HTR-8/SVneo (cell line): ENCODE measurements around the gene MRGPRE.

Source experiments
- DNase-seq: peaks from one replicate; pipeline ENCODE4 v3.0.0; 2011; ENCODE audit warnings: low spot score, mixed read lengths; ENCODE audit not compliant: insufficient read length
- FAIRE-seq: peaks from 2 replicates; lab custom pipeline; 2011; peaks lifted over from hg19 to GRCh38; lab: Jason Lieb, UNC

The MRGPRE gene

DNA sequence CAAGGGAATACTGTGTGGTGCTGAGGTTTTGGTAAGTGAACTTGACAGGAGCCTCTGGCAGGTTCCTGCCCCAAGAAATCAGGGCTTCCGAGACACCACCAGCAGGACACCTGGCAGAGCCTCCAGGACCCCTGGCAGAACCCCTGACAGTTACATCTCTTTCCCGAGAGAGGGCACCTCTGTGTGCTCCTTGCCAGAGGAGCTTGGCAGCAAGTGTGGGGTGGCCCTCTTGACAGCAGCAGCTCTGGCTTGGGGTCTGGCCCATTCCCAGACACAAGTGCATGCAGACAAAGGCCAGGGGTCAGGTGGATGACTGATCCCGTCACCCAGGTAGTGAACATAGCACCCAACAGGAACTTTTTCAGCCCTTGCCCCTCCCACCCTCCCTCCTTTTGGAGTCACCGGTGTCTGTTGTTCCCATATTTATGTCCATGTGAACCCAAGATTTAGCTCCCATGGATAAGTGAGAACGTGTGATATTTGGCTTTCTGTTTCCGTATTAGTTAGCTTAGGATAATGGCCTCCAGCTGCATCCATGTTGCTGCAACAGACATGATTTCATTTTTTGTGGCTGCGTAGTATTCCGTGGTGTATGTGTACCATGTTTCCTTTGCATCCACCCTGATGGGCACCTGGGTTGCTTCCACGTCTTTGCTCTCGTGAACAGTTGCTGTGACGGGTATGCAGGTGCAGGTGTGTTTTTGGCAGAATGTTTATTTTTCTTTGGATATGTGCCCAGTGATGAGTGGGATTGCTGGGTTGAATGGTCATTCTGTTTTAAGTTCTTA lies 45.9 kb downstream of the MRGPRE start:
- no peak for DNase-seq
- FAIRE-seq: no peak

DNA sequence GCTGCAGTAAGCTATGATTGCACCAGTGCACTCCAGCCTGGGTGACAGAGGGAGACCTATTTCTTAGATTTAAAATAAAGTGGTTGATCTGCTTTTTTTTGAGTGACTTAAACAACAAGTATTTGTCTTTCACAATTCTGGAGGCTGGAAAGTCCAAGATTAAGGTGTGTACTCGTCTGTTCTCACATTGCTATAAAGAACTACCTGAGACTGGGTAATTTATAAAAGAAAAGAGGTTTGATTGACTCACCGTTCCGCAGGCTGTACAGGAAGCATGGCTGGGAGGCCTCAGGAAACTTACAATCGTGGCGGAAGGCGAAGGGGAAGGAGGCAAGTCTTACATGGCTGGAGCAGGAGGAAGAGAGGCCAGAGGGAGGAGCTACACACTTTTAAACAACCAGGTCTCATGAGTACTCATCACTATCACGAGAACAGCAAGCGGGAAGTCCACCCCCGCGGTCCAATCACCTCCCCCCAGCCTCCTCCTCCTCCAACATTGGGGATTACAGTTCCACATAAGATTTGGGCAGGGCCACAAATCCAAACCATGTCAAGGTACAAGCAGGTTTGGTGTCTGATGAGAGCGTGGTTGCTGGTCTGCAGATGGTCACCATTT lies 47.4 kb downstream of the MRGPRE start:
- DNase-seq (no peak), FAIRE-seq (no peak)

DNA sequence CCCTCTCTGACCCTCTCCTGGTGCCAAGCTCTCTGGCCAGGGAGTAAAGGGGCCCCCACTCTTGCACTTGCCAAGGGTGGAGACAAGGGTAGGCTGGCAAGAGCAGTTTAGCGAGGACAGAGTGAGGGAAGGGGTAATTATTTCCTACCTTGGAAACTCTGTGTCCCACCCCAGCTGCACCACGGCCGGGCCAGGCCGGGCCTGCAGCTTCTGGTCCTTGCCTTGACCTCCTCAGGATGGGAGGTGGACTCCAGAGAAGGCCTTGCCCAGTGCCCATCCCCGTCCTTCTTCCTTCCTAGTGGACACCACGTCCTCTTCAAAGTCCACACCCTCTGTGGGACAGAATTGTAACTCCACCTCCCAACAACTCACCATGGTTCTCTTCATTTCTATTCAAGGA lies 48.7 kb downstream of the MRGPRE start:
- no peak for DNase-seq

DNA sequence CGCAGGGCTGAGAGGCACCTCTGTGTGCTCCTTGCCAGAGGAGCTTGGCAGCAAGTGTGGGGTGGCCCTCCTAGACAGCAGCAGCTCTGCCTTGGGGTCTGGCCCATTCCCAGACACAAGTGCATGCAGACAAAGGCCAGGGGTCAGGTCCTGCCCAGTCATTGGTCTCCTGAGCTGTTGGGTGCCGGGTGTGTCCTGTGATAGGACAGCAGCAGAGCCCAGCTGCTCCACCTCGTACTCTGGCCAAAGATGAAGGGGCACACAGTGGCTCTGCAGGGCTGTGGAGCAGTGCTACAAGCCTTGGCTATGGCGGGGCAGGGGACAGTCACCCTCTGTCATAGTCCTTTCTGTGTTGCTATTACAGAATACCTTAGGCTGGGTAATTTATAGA lies 49.8 kb downstream of the MRGPRE start:
- DNase-seq (no peak), FAIRE-seq (no peak)

More for the DNA sequence above, 48.7 kb downstream of the MRGPRE start:
- no peak for FAIRE-seq

DNA sequence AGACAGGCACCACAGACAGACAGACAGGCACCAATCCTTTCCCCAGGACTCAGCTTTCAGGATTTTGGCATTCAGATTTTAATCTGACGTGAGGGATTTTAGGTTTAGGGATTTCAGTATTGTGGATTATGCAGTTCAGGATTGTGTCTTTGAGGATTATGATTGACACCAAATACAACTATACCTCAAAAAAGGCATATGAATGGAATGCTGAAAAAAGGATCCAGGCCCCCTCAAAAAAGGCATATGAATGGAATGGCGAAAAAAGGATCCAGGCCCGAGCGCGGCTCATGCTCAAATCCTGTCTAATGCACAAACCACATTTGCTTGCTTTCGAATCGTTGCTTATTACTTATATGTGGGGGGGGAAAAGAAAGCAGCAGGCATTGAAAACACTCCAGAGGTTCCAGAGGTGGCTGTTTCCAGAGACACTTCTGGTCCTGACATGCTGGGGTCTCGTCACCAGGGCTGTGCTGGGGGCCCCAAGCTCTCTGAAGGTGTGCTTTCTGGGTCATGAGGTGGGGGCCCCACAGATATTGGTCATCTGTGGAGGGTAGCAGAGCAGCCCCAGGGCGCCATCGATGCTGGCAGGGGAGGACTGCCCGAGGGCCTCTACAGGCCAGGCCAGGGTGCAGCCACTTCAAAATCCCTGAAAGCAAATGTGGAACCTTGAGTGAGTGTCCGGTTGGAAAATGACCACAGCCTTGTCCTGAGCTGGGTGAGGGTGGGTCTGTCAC lies 50.3 kb downstream of the MRGPRE start:
- DNase-seq (no peak), FAIRE-seq (no peak)

DNA sequence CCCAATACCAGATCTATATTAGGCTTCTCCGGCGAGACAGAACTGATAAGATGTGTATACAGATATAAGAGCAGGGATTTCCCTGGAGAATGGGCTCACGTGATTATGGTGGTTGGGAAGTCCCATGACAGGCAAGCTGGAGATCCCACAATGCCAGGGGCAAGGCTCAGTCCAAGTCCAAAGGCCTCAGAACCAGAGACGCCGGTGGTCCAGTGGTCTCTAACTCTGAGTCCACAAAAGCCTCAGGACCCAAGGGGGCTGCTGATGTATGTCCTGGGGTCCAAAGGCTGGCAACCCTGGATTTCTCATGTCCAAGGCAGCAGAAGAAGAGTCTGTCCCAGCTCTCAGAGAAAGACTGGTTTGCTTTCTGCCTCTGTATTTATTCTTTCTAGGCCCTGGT lies 51.3 kb downstream of the MRGPRE start:
- FAIRE-seq: no peak
- DNase-seq: no peak

DNA sequence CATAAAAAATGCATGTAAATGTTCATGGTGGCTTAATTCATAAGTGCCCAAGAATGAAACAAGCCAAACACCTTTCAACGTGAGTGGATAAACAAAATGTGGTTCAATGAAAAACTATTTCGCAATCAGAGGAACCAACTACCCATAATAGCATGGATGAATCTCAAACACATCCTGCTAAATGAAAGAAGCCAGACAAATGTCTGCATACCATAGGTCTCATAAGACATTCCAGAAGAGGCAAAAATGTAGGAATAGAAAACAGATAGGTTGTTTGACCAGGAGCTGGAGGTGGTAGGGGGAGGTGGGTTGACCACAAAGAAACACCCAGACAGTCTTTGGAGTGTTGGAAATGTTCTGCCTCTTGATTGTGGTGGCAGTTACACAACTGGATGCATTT lies 53.9 kb downstream of the MRGPRE start:
- FAIRE-seq (no peak), DNase-seq (no peak)

DNA sequence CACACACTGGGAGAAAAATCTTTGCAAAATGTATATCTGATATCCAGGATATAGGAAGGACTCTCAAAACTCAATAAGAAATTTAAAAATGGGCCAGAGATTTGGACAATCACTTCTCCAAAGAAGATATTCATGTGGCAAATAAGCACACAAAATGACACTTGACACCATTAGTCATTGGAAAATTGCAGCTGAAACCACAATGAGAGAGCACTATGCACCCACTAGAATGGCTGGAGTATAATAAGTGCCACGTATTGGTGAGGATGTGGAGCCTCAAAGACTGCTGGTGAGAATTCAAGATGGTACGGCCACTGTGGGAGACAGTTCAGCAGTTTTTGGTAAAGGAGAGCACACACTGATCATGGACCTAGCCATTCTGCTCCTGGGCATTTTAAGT lies 54.3 kb downstream of the MRGPRE start:
- DNase-seq: no peak
- no peak for FAIRE-seq
